ENCODE results near the gene PSD4.

PSD4 gene

DNA sequence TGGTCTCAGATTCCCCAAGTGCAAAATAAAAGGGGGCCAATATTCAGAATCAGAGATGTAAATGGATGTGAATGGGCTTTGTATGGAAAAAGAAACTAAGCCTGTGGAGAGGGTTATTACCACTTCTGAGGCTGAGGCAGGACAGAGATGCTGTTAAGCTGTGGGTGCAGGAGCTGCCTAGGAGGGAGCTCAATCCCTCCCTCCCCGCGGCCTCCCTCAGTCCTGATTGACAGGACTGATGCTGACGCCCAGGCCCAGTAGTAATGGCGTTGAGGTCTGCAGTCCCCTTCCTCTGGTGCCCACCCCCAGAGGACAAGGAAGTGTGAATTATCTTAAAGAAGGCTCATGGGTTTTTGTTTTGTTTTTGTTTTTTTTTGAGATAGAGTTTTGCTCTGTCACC lies 40.4 kb downstream of the PSD4 start:
- no peak for DNase-seq (ENCODE audit: extremely low spot score)
- POLR2A ChIA-PET = no interaction called here
- CTCF ChIA-PET = interaction anchor here (1.1 to 3.3 kb wide), 4 partner anchors 11 to 76 kb away, joined by 3 to 20 read pairs (median 4); no protein-coding TSS in a partner anchor
- TF ChIP-seq, protein P1, sequence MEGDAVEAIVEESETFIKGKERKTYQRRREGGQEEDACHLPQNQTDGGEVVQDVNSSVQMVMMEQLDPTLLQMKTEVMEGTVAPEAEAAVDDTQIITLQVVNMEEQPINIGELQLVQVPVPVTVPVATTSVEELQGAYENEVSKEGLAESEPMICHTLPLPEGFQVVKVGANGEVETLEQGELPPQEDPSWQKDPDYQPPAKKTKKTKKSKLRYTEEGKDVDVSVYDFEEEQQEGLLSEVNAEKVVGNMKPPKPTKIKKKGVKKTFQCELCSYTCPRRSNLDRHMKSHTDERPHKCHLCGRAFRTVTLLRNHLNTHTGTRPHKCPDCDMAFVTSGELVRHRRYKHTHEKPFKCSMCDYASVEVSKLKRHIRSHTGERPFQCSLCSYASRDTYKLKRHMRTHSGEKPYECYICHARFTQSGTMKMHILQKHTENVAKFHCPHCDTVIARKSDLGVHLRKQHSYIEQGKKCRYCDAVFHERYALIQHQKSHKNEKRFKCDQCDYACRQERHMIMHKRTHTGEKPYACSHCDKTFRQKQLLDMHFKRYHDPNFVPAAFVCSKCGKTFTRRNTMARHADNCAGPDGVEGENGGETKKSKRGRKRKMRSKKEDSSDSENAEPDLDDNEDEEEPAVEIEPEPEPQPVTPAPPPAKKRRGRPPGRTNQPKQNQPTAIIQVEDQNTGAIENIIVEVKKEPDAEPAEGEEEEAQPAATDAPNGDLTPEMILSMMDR (IDR thresholded peaks at IDR 0.05; ENCODE audit: control extremely low read depth, extremely low read depth, low read depth, missing control alignments) = no peak

DNA sequence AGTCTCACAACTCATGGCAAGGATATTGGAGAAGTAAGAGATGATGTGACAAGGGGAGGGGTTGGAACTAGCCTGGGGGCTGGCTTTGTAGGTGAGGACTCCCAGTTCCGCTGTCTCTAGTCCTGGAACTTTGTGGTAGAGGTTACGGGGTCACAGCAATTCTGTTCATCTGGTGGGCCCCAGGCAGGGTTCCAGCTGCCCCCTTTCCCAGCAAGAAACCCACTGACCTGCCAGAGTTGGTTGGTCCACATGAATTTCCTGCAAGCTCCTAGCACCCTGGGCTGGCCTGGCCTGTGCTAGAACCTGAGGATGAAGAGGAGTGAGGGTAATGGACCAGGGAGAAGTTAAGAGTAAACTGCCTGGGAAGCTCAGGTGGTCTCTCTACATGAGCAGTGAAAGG lies 41.3 kb downstream of the PSD4 start:
- POLR2A ChIA-PET = no interaction called here
- TF ChIP-seq, protein P1 (IDR thresholded peaks at IDR 0.05; ENCODE audit: control extremely low read depth, extremely low read depth, low read depth, missing control alignments) = no peak
- DNase-seq (ENCODE audit: extremely low spot score) = no peak
- CTCF ChIA-PET = interaction anchor here (1.3 to 3.4 kb wide), 2 partner anchors 11 to 16 kb away, joined by 3 to 27 read pairs; no protein-coding TSS in a partner anchor

GRCh38 chr2:113216321-113216720 lies 42.5 kb downstream of the PSD4 start:
- TF ChIP-seq, protein P1 (IDR thresholded peaks at IDR 0.05; ENCODE audit: control extremely low read depth, extremely low read depth, low read depth, missing control alignments) = no peak
- CTCF ChIA-PET = interaction anchor here (0.9 to 3.4 kb wide), 9 partner anchors 12 to 175 kb away, joined by 3 to 27 read pairs (median 3); no protein-coding TSS in a partner anchor
- POLR2A ChIA-PET = no interaction called here
- DNase-seq (ENCODE audit: extremely low spot score) = no peak

- TF ChIP-seq, protein P1 (IDR thresholded peaks at IDR 0.05; ENCODE audit: control extremely low read depth, extremely low read depth, low read depth, missing control alignments) = no peak
- CTCF ChIA-PET = interaction anchor here (0.6 to 3.4 kb wide), 10 partner anchors 13 to 174 kb away, joined by 3 to 27 read pairs (median 4); no protein-coding TSS in a partner anchor
- POLR2A ChIA-PET = no interaction called here
- no peak for DNase-seq (ENCODE audit: extremely low spot score)
Measured at GRCh38 chr2:113216891-113217454, 43.2 kb downstream of the PSD4 start.

DNA sequence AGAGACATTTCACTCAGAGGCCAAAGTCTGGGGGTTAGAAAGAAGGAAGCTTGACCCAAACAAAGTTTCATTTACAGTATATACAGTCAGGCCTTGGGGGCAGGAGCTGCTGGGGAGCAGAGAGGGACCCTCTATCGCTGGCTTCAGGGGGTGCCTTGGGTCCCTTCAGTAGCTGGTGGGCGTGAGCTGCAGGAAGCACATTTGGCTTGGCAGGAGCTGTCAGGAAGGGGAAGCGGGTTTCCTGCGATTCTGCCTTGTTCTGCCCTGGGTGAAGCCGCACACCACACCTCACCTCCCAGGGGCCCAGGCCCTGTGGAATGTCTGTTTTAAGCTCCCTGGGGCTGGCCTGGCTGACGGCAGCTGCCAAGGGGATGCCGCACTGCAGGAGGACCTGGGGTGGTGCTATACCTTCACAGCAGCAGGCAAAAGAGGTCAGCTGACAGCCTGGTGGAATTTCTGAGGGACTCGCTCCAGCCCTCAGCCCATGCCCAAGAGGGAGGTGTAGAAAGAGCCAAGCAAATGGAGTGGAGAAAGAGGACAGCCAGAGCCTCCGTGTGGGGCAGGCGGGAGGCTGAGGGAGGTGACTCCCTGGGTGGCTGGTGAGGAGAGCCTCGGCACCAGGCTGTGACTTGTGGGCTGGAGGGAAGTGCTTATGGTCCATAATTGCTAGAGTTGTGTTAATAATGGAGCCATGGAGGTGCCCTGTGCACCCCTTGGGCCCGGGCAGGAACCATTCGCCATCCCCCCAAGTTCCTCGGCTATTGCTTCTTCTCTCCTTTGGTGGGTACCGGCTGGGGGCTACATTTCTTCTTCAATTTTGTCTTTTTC lies 43.9 kb downstream of the PSD4 start:
- ChIA-PET POLR2A (no interaction called here), CTCF (interaction anchor here (0.6 to 3.4 kb wide), 9 partner anchors 14 to 173 kb away, joined by 3 to 27 read pairs (median 5); no protein-coding TSS in a partner anchor)
- no peak for DNase-seq (ENCODE audit: extremely low spot score)
- TF ChIP-seq, protein P1 (IDR thresholded peaks at IDR 0.05; ENCODE audit: control extremely low read depth, extremely low read depth, low read depth, missing control alignments) = no peak

- TF ChIP-seq, protein P1 (IDR thresholded peaks at IDR 0.05; ENCODE audit: control extremely low read depth, extremely low read depth, low read depth, missing control alignments) = no peak
Measured at GRCh38 chr2:113218283-113219091, 44.7 kb downstream of the PSD4 start.

More at GRCh38 chr2:113218283-113219091, 44.7 kb downstream of the PSD4 start:
- POLR2A ChIA-PET = no interaction called here
- no peak for DNase-seq (ENCODE audit: extremely low spot score)
- CTCF ChIA-PET = interaction anchor here (0.7 to 1.5 kb wide), 3 partner anchors 14 to 80 kb away, joined by 3 to 5 read pairs (median 3); no protein-coding TSS in a partner anchor
